Activated naive CD4-positive, alpha-beta T cell treated with anti-CD3 and anti-CD28 coated beads for 36 hours (primary cell): ENCODE results near the gene DAPK1. TPM values are rescaled to one million over a fixed set of nuclear protein-coding genes. Genes with fewer than 3 reads are reported as not detected.

ENCODE experiments used
- CTCF ChIA-PET: fragments of 350-600 bp; sonication (Branson Sonifier 250); formaldehyde crosslinking; loops from one replicate; lab custom pipeline; 2021; ENCODE audit warnings: antibody characterized with exemption; lab: Charles Lee
- DNase-seq: peaks from one replicate; pipeline ENCODE4 v3.0.0-alpha.2; 2020
- H3K27ac Mint-ChIP-seq: one replicate; pipeline ENCODE4 v1.8.0; 2021; ENCODE audit warnings: mild to moderate bottlenecking, mixed read lengths
- H3K27me3 Mint-ChIP-seq: one replicate; pipeline ENCODE4 v1.8.0; 2021; ENCODE audit warnings: low read depth, mixed read lengths
- H3K36me3 Mint-ChIP-seq: one replicate; pipeline ENCODE4 v1.8.0; 2021; ENCODE audit warnings: low read depth, mixed read lengths
- H3K4me1 Mint-ChIP-seq: one replicate; pipeline ENCODE4 v1.8.0; 2021; ENCODE audit warnings: low read depth, mixed read lengths
- H3K4me3 Mint-ChIP-seq: one replicate; pipeline ENCODE4 v1.8.0; 2021; ENCODE audit warnings: mild to moderate bottlenecking, moderate library complexity, mixed read lengths
- H3K9me3 Mint-ChIP-seq: one replicate; pipeline ENCODE4 v1.8.0; 2021; ENCODE audit warnings: mixed read lengths
- intact Hi-C: fragments of 100-400 bp; cut with micrococcal nuclease; formaldehyde crosslinking; loops from one replicate; pipeline ENCODE4 v1.15.1; 2023
- total RNA-seq, 2 experiments: library from RNA; stranded (reverse); gene quantifications; one replicate each; pipeline ENCODE4 v1.2.3, GENCODE V29; 2021

DAPK1 gene
- total RNA-seq, 2 experiments from 2014 or later: 0.20 to 0.50 TPM

- CTCF ChIA-PET: no interaction called here
- Mint-ChIP-seq H3K27me3 (peaks cover 17% of the 10 kb centered on the region), H3K4me3 (no peak overlapping the region)
These were observed 97.9 kb downstream of the DAPK1 start for GRCh38 chr9:87595610-87596009.

GRCh38 chr9:87596862-87597261 lies 99.2 kb downstream of the DAPK1 start:
- Mint-ChIP-seq H3K36me3 (no peaks in the 10 kb centered on the region), H3K9me3 (no peaks in the 10 kb centered on the region), H3K4me1 (peaks cover 2% of the 10 kb centered on the region), H3K27me3 (peaks cover 19% of the 10 kb centered on the region), H3K4me3 (no peak overlapping the region), H3K27ac (no peak overlapping the region)
- no peak for DNase-seq
- CTCF ChIA-PET: no interaction called here
- intact Hi-C loops: no loop called here

More at GRCh38 chr9:87595610-87596009, 97.9 kb downstream of the DAPK1 start:
- no peak for DNase-seq
- no peaks in the 10 kb centered on the region for H3K36me3 Mint-ChIP-seq
- H3K4me1 Mint-ChIP-seq: peaks cover 2% of the 10 kb centered on the region
- intact Hi-C loops: no loop called here
- no peak overlapping the region for H3K27ac Mint-ChIP-seq
- no peaks in the 10 kb centered on the region for H3K9me3 Mint-ChIP-seq

DNA sequence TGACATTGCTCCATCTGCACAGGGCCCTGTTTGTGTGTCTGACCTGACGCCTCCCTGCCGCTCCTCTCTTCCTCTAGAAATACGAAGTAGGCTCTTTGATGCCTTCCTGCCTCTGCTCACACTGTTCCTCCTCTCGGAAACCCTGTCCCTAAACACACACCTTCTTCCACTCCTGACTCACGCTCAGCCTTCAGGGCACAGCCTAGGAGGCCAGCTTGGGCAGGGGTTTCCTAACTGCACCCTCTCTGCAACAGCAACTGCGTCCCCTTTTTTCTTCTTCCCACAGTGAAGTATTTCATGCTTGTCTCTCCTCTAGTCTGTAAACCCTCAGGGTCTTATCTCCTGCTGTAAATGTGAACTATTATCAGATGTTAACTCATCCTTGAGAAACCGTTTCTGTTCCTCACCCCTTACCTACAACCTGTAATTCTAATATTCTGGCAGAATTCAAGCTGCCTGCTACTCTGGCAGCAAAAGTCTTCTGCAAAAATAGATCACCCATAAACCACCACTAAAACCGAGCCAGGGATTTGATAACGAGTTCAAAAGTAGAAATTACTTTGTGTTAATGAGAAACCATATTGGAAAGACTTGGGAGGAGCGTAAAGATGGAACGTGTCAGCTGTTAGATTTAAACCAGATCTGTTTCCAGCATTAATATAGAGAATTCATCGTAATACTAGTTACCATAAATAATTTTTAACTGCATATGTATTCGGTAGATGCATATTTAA lies 100.2 kb downstream of the DAPK1 start:
- Mint-ChIP-seq H3K36me3 (no peaks in the 10 kb centered on the region), H3K27me3 (peaks cover 25% of the 10 kb centered on the region)

DNA sequence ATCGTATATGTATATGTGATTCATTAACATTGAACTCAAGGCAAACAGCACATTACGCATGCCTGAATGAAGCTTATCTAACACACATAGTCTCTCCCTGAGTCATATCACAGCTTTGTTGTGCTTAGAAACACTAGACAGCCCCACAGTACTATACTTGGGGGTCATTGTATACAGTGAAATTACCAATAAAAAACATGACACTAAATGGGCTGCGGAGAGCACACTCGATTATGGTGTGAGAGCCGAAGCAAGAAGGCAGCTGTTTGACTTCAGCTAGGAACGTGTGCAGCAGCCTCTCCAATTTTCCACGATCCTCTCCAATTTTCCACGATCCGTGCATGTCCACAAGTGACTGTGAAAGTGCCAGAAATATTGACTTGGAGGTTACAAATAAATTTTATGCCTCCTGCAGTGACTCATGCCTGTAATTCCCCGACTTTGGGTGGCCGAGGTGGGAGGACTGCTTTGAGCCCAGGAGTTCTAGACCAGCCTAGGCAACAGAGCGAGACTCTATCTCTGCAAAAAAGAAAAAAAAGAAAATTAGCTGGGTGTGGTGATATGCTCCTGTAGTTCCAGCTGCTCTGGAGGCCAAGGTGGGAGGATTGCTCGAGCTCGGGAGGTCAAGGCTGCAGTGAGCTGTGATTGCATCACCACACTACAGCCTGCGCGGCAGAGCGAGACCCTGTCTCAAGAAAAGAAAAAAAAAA lies 102.4 kb downstream of the DAPK1 start:
- H3K4me1 Mint-ChIP-seq: peaks cover 5% of the 10 kb centered on the region
- H3K36me3 Mint-ChIP-seq: no peaks in the 10 kb centered on the region
- intact Hi-C loops: no loop called here
- no peaks in the 10 kb centered on the region for H3K9me3 Mint-ChIP-seq
- DNase-seq: no peak
- peaks cover 41% of the 10 kb centered on the region for H3K27me3 Mint-ChIP-seq
- CTCF ChIA-PET: interaction anchor here (0.7 kb wide), 3 partner anchors 14 to 413 kb away, joined by 3 to 4 read pairs (median 3); no protein-coding TSS in a partner anchor
- no peak overlapping the region for H3K27ac Mint-ChIP-seq
- no peak overlapping the region for H3K4me3 Mint-ChIP-seq

More for the DNA sequence above, 100.2 kb downstream of the DAPK1 start:
- Mint-ChIP-seq H3K4me1 (peaks cover 2% of the 10 kb centered on the region), H3K9me3 (no peaks in the 10 kb centered on the region), H3K27ac (no peak overlapping the region), H3K4me3 (no peak overlapping the region)
- intact Hi-C loops: no loop called here
- CTCF ChIA-PET: no interaction called here
- no peak for DNase-seq

DNA sequence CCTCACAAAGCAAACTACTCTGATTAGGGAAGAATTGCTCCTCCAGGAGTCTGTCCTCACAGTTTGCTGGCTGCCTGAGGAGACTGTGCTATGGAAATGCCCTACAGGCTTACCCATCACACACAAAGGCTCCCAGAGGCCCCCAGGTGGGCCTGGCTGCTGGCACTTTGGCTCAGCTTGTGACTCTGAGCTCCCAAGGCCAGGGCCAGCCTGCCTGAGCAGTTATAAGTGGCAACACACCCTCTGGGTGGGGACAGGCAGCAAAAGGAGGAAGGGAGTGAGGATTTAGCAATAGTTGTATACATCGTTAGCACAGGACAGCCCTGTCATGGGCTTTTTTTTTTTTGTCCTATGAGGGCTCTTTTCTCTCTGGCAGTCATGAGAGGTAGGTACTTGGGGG lies 103.5 kb downstream of the DAPK1 start:
- Mint-ChIP-seq H3K27ac (no peak overlapping the region), H3K9me3 (no peaks in the 10 kb centered on the region), H3K27me3 (peaks cover 47% of the 10 kb centered on the region), H3K4me3 (no peak overlapping the region), H3K4me1 (peaks cover 10% of the 10 kb centered on the region), H3K36me3 (no peaks in the 10 kb centered on the region)
- CTCF ChIA-PET: interaction anchor here (0.6 to 0.7 kb wide), 3 partner anchors 15 to 265 kb away, joined by 3 to 4 read pairs (median 3); no protein-coding TSS in a partner anchor
- DNase-seq: no peak
- intact Hi-C loops: no loop called here

- Mint-ChIP-seq H3K27me3 (peaks cover 46% of the 10 kb centered on the region), H3K4me1 (peaks cover 10% of the 10 kb centered on the region), H3K27ac (no peak overlapping the region), H3K9me3 (no peaks in the 10 kb centered on the region), H3K36me3 (no peaks in the 10 kb centered on the region), H3K4me3 (no peak overlapping the region)
- CTCF ChIA-PET: no interaction called here
- intact Hi-C loops: no loop called here
- no peak for DNase-seq
These were observed 103.9 kb downstream of the DAPK1 start for GRCh38 chr9:87601595-87601994.

DNA sequence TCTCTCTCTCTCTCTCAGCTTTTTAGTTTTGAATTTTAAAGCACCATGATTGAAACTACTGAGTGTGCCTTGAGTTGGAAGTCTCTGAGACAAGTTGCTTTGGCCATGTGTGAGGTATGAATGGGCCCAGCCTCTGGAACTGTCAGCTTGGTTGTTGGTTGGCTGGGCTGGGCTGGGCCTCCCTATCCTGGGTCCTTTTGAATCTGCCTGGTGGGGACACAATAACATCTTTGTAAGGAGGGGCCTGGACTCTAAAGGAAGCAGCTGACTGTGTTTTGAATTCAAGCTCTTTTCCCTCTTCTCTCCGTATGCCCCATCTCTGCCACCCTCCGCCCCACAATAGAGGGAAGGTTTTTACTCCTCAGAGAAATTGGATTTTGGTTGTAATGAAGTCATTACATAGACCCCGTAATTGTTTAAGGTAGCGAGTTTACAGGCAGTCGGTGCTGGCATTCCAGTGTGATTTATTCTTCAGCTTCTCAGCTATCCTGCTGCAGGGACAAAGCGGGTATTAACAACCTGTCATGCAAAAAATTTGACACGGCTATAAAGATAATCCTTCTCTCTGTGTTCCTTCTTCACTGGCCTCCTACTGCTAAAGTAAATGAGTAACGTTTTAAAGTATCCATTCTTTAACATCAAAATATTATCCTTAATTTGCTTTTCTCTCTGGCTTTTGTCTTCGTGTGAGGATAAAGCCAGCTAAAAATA lies 105.4 kb downstream of the DAPK1 start:
- Mint-ChIP-seq H3K9me3 (peaks cover 5% of the 10 kb centered on the region), H3K36me3 (no peaks in the 10 kb centered on the region), H3K27me3 (peaks cover 47% of the 10 kb centered on the region), H3K4me3 (no peak overlapping the region), H3K27ac (no peak overlapping the region), H3K4me1 (peaks cover 8% of the 10 kb centered on the region)
- CTCF ChIA-PET: interaction anchor here (0.7 kb wide), 1 partner anchor 25 kb away, joined by 4 read pairs; no protein-coding TSS in a partner anchor
- DNase-seq: no peak
- intact Hi-C loops: no loop called here

DNA sequence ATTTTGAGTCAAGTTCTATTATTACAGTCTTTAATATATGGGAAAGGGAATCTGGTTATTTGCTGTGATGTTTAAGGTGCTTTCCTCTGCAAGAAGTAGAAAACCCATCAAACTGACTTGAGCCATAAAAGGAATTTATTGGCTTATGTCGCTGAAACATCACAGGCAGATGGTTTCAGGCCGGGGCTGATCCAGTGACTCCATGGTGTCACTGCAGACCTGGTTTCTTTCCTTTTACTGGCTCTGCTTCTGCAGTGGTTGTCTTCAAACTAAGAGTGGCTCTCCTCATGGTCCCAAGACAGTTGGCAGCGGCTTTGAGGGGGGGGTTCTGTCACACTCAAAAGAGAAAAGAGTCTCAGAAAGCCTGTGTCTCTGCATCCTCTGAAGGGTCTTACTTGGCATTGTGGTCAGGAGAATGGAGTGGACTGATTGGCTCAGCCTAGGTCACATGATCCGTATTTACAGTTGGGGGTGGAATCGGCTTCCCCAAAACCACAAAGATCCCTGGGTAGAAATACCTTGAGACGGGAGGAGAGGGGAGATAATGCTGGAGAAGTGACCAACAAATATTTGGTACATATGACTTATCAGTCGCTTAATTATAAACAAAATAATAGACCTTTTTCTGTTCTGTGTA lies 106.3 kb downstream of the DAPK1 start:
- no peak for DNase-seq
- H3K9me3 Mint-ChIP-seq: peaks cover 5% of the 10 kb centered on the region
- intact Hi-C loops: no loop called here
- no peaks in the 10 kb centered on the region for H3K36me3 Mint-ChIP-seq
- no peak overlapping the region for H3K4me3 Mint-ChIP-seq
- peaks cover 8% of the 10 kb centered on the region for H3K4me1 Mint-ChIP-seq
- H3K27me3 Mint-ChIP-seq: peaks cover 44% of the 10 kb centered on the region
- H3K27ac Mint-ChIP-seq: no peak overlapping the region
- CTCF ChIA-PET: no interaction called here

DNA sequence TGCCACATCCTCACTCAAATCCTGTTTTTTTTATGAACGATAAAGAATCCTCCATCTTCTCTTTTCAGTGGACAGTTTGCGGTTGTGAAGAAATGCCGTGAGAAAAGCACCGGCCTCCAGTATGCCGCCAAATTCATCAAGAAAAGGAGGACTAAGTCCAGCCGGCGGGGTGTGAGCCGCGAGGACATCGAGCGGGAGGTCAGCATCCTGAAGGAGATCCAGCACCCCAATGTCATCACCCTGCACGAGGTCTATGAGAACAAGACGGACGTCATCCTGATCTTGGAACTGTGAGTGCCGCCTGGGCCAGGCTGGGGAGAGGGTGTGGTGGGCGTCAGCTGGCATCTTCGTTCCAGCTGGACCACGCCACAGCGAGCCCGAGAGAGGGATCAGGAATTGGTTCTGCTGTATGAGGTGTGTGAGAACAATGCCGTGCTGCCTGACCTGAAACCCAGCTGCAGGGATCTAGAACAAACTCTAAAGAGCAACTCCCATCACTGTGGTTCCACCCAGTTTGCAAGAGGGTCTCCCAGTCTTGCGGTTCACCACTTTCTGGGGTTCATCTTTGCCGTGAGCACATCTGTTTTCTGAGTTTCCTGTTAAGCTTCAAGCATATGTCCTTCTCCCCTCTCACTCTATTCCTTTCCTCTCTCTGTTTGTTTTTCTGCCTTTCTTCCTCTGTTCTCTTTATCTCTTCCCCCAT lies 107.4 kb downstream of the DAPK1 start:
- Mint-ChIP-seq H3K36me3 (no peaks in the 10 kb centered on the region), H3K4me3 (no peak overlapping the region), H3K27ac (no peak overlapping the region), H3K9me3 (peaks cover 5% of the 10 kb centered on the region), H3K4me1 (peaks cover 8% of the 10 kb centered on the region), H3K27me3 (peaks cover 43% of the 10 kb centered on the region)
- no peak for DNase-seq
- CTCF ChIA-PET: no interaction called here
- intact Hi-C loops: no loop called here

GRCh38 chr9:87605676-87606075 lies 108.0 kb downstream of the DAPK1 start:
- Mint-ChIP-seq H3K9me3 (peaks cover 5% of the 10 kb centered on the region), H3K36me3 (no peaks in the 10 kb centered on the region), H3K4me1 (peaks cover 8% of the 10 kb centered on the region), H3K27me3 (peaks cover 41% of the 10 kb centered on the region), H3K27ac (no peak overlapping the region), H3K4me3 (no peak overlapping the region)
- CTCF ChIA-PET: no interaction called here
- intact Hi-C loops: no loop called here
- no peak for DNase-seq

DNA sequence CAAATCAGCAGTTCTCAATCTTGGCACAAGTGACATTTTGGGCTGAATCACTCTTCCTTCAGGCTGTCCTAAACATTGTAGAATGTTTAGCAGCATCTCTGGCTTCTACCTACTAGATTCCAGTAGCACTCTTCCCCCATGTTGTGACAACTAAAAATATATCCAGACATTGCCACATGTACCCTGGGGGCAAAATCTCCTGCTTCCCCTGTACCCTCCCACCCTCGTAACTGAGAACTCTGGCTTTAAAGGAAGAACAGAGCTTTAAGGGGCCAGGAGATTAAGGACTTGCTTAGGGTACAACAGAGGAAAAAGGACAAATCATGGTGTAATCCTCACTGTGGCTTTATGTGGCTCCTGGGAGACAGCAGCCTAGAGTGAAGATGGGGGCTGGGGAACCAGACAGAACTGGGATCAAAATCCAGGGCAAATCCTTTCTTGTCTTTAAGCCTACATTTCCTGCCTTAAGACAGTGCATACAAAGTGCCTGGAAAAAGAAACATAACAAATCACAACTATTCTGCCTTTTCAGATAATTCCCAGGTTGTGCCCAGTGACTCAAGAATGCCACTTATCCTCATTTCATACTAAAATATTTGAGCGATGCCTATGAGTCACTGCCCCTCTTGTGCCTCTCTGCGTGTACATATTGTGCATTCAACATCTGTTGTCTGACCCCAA lies 109.3 kb downstream of the DAPK1 start:
- intact Hi-C loops: no loop called here
- CTCF ChIA-PET: no interaction called here
- no peaks in the 10 kb centered on the region for H3K36me3 Mint-ChIP-seq

More for the DNA sequence above, 109.3 kb downstream of the DAPK1 start:
- H3K27ac Mint-ChIP-seq: no peak overlapping the region
- H3K4me3 Mint-ChIP-seq: no peak overlapping the region
- peaks cover 8% of the 10 kb centered on the region for H3K4me1 Mint-ChIP-seq
- no peak for DNase-seq
- H3K9me3 Mint-ChIP-seq: peaks cover 5% of the 10 kb centered on the region
- H3K27me3 Mint-ChIP-seq: peaks cover 38% of the 10 kb centered on the region
